Right atrium auricular region (tissue), 2 donors: ENCODE measurements around the gene OR6Q1. TPM values are rescaled to one million over a fixed set of nuclear protein-coding genes. Genes with fewer than 3 reads are reported as not detected.
"Not testable (repeated sequence)": the region's sequence is repeated elsewhere in the genome, so short reads cannot be mapped to it uniquely, and the experiment has no call there.

Experiments used
- DNase-seq: peaks from one replicate; pipeline ENCODE4 v3.0.0-alpha.2; 2019; ENCODE audit warnings: low spot score
- H3K27ac ChIP-seq, 2 donors: fragments of 200-600 bp; sonication (generic); 1 replicate in 1 of 2; 2 replicates in 1 of 2; pipeline ENCODE4 v1.5.1; 2016 to 2019
- H3K27me3 ChIP-seq, 2 donors: fragments of 200-600 bp; sonication (generic); one replicate each; pipeline versions ENCODE4 v1.5.1 to v1.6.0; 2017 to 2019
- H3K36me3 ChIP-seq: fragments of 200-600 bp; sonication (generic); one replicate; pipeline ENCODE4 v1.5.1; 2016
- H3K4me1 ChIP-seq, 2 donors: fragments of 200-600 bp; sonication (generic); one replicate each; pipeline versions ENCODE4 v1.5.1 to v1.6.0; 2017 to 2019
- H3K4me3 ChIP-seq, 2 donors: fragments of 200-600 bp; sonication (generic); 1 replicate in 1 of 2; 2 replicates in 1 of 2; pipeline ENCODE4 v1.5.1; 2017 to 2019; ENCODE audit warnings: mild to moderate bottlenecking in 1 of 2, moderate library complexity in 1 of 2
- H3K9me3 ChIP-seq, 2 donors: fragments of 200-600 bp; sonication (generic); one replicate each; pipeline ENCODE4 v1.5.1; 2019
- CTCF ChIP-seq, 2 donors: fragments of 200-600 bp; sonication (generic); IDR thresholded peaks; one replicate each; pipeline ENCODE4 v1.5.1; 2019; ENCODE audit warnings: antibody characterized with exemption in 2 of 2
- total RNA-seq, 2 donors: library from RNA; depleted of rRNA; stranded (reverse); fragments of >200 nt; gene quantifications; one replicate each; pipeline ENCODE4 v1.1.0, GENCODE V29; 2016

Gene OR6Q1
- total RNA-seq, result not detected

- no peak for TF ChIP-seq CTCF (IDR thresholded peaks at IDR 0.05)
- no peak within 1 kb of the TSS for H3K27ac ChIP-seq
- H3K4me1 ChIP-seq, result no peaks in the 10 kb centered on the region
These were observed at the start of gene OR6Q1 for GRCh38 chr11:58030653-58031052. Gene OR6Q1, plus strand, starts transcription at chr11:58030953. Its CDS starts 0 bp downstream, at chr11:58030953.

GRCh38 chr11:57981536-57981935 is 49.2 kb upstream of the OR6Q1 start:
- H3K4me1 ChIP-seq, result no peaks in the 10 kb centered on the region
- no peak for DNase-seq
- TF ChIP-seq CTCF (IDR thresholded peaks at IDR 0.05), result no peak
- no peaks in the 10 kb centered on the region for H3K27me3 ChIP-seq
- H3K36me3 ChIP-seq, result no peaks in the 10 kb centered on the region
- H3K27ac ChIP-seq, result no peak overlapping the region
- H3K4me3 ChIP-seq, result no peak overlapping the region
- H3K9me3 ChIP-seq, result no peaks in the 10 kb centered on the region

More at GRCh38 chr11:58030653-58031052, at the start of gene OR6Q1:
- Histone ChIP-seq H3K36me3 (no peaks in the 10 kb centered on the region), H3K4me3 (no peak within 1 kb of the TSS), H3K27me3 (no peaks in the 10 kb centered on the region), H3K9me3 (peaks cover 0 to 3% of the 10 kb centered on the region in 2 donors)
- no peak for DNase-seq

GRCh38 chr11:57982776-57983175 is 48.0 kb upstream of the OR6Q1 start:
- no peak for DNase-seq
- TF ChIP-seq CTCF (IDR thresholded peaks at IDR 0.05), result no peak
- Histone ChIP-seq H3K27ac (no peak overlapping the region), H3K4me1 (no peaks in the 10 kb centered on the region), H3K4me3 (no peak overlapping the region), H3K9me3 (peaks cover 0 to 5% of the 10 kb centered on the region in 2 donors), H3K36me3 (no peaks in the 10 kb centered on the region), H3K27me3 (no peaks in the 10 kb centered on the region)

- peaks cover 0 to 8% of the 10 kb centered on the region in 2 donors for H3K9me3 ChIP-seq
- H3K4me1 ChIP-seq, result no peaks in the 10 kb centered on the region
- H3K27me3 ChIP-seq, result no peaks in the 10 kb centered on the region
- no peak for TF ChIP-seq CTCF (IDR thresholded peaks at IDR 0.05)
- H3K27ac ChIP-seq, result no peak overlapping the region
- DNase-seq, result no peak
- H3K36me3 ChIP-seq, result no peaks in the 10 kb centered on the region
- no peak overlapping the region for H3K4me3 ChIP-seq
These were observed 47.6 kb upstream of the OR6Q1 start for GRCh38 chr11:57983191-57983590.

GRCh38 chr11:57999523-57999922 is 31.2 kb upstream of the OR6Q1 start:
- not testable (repeated sequence) for H3K9me3 ChIP-seq, DNase-seq, H3K27me3 ChIP-seq, H3K27ac ChIP-seq, H3K4me3 ChIP-seq, H3K36me3 ChIP-seq, H3K4me1 ChIP-seq

GRCh38 chr11:58000021-58000420 is 30.7 kb upstream of the OR6Q1 start:
- not testable (repeated sequence) for H3K36me3 ChIP-seq, H3K9me3 ChIP-seq, H3K4me1 ChIP-seq, DNase-seq, H3K4me3 ChIP-seq, H3K27me3 ChIP-seq, H3K27ac ChIP-seq

- Histone ChIP-seq H3K4me3 (no peak overlapping the region), H3K4me1 (no peaks in the 10 kb centered on the region), H3K27me3 (no peaks in the 10 kb centered on the region), H3K27ac (no peak overlapping the region), H3K36me3 (no peaks in the 10 kb centered on the region), H3K9me3 (peaks cover 0 to 6% of the 10 kb centered on the region in 2 donors)
- DNase-seq, result no peak
- no peak for TF ChIP-seq CTCF (IDR thresholded peaks at IDR 0.05)
These were observed 30.1 kb upstream of the OR6Q1 start for GRCh38 chr11:58000699-58001098.
